Mesenchymal stem cell (in vitro differentiated cells and primary cell): ENCODE measurements around the gene IPP.

Experiments
- DNase-seq: peaks from one replicate; pipeline ENCODE4 v3.0.0-alpha.2; 2013
- H2AFZ ChIP-seq: one replicate; pipeline ENCODE4 v1.6.1; 2013; ENCODE audit warnings: low read depth, mild to moderate bottlenecking, control low read depth, inconsistent platforms, low read length, moderate library complexity
- H2AK5ac ChIP-seq: 2 replicates; pipeline ENCODE4 v1.6.1; 2013; ENCODE audit warnings: low read length, moderate library complexity, mild to moderate bottlenecking, inconsistent platforms; ENCODE audit not compliant: severe bottlenecking
- H2BK120ac ChIP-seq: one replicate; pipeline ENCODE4 v1.6.1; 2013; ENCODE audit warnings: low read depth, mild to moderate bottlenecking, inconsistent platforms, low read length, moderate library complexity
- H2BK12ac ChIP-seq, 2 experiments: one replicate each; pipeline ENCODE4 v1.6.1; 2013; ENCODE audit warnings: inconsistent platforms in 2 of 2, low read length in 2 of 2, mild to moderate bottlenecking in 2 of 2, moderate library complexity in 2 of 2, control low read depth in 1 of 2
- H2BK15ac ChIP-seq: one replicate; pipeline ENCODE4 v1.6.1; 2013; ENCODE audit warnings: mild to moderate bottlenecking, low read depth, inconsistent platforms; ENCODE audit not compliant: poor library complexity, severe bottlenecking
- H2BK5ac ChIP-seq: 2 replicates; pipeline ENCODE4 v1.6.1; 2013; ENCODE audit warnings: low read depth, mild to moderate bottlenecking, low read length, control low read depth, inconsistent platforms; ENCODE audit not compliant: poor library complexity, severe bottlenecking
- H3K14ac ChIP-seq, 2 experiments: one replicate each; pipeline ENCODE4 v1.6.1; 2013; ENCODE audit warnings: inconsistent platforms in 2 of 2, low read length in 2 of 2, control low read depth in 1 of 2, mild to moderate bottlenecking in 1 of 2, moderate library complexity in 1 of 2
- H3K18ac ChIP-seq, 2 experiments: one replicate each; pipeline ENCODE4 v1.6.1; 2013; ENCODE audit warnings: inconsistent platforms in 2 of 2, low read length in 2 of 2, control low read depth in 1 of 2, low read depth in 1 of 2, mild to moderate bottlenecking in 1 of 2
- H3K23ac ChIP-seq, 2 experiments: one replicate each; pipeline ENCODE4 v1.6.1; 2013; ENCODE audit warnings: inconsistent platforms in 2 of 2, low read length in 2 of 2, mild to moderate bottlenecking in 2 of 2, moderate library complexity in 2 of 2, control low read depth in 1 of 2
- H3K27ac ChIP-seq: 2 replicates; pipeline ENCODE4 v1.5.1; 2013; ENCODE audit warnings: mild to moderate bottlenecking, moderate library complexity, low read length, control low read depth, inconsistent platforms; ENCODE audit not compliant: poor library complexity, severe bottlenecking
- H3K27me3 ChIP-seq, 2 experiments: 2 replicates each; pipeline versions ENCODE4 v1.6.1 to v1.7.0; 2013; ENCODE audit warnings: low read length in 2 of 2, mild to moderate bottlenecking in 2 of 2, moderate library complexity in 2 of 2, control low read depth in 1 of 2, inconsistent platforms in 1 of 2; ENCODE audit not compliant: control insufficient read depth in 1 of 2, insufficient read depth in 1 of 2
- H3K36me3 ChIP-seq, 2 experiments: 2 replicates each; pipeline versions ENCODE4 v1.6.1 to v1.7.0; 2013; ENCODE audit warnings: low read length in 2 of 2, control low read depth in 1 of 2, inconsistent platforms in 1 of 2, low read depth in 1 of 2, mild to moderate bottlenecking in 1 of 2; ENCODE audit not compliant: insufficient read depth in 2 of 2, control insufficient read depth in 1 of 2
- H3K4ac ChIP-seq, 2 experiments: one replicate each; pipeline ENCODE4 v1.6.1; 2013; ENCODE audit warnings: inconsistent platforms in 2 of 2, low read length in 2 of 2, mild to moderate bottlenecking in 2 of 2, moderate library complexity in 2 of 2, control low read depth in 1 of 2, low read depth in 1 of 2
- H3K4me1 ChIP-seq: 2 replicates; pipeline ENCODE4 v1.6.1; 2013; ENCODE audit warnings: low read depth, low read length, control low read depth; ENCODE audit not compliant: control insufficient read depth, insufficient read depth
- H3K4me2 ChIP-seq: 2 replicates; pipeline ENCODE4 v1.6.1; 2013; ENCODE audit warnings: low read length, mild to moderate bottlenecking, inconsistent platforms; ENCODE audit not compliant: poor library complexity, severe bottlenecking
- H3K4me3 ChIP-seq, 2 experiments: 2 replicates each; pipeline versions ENCODE4 v1.5.1 to v1.7.0; 2013; ENCODE audit warnings: low read length in 2 of 2, mild to moderate bottlenecking in 2 of 2, control low read depth in 1 of 2, low read depth in 1 of 2; ENCODE audit not compliant: insufficient read depth in 1 of 2
- H3K79me1 ChIP-seq: replicated peaks from 2 replicates; pipeline ENCODE4 v1.6.1; 2013; ENCODE audit warnings: mild to moderate bottlenecking, control low read depth, low read length, inconsistent platforms; ENCODE audit not compliant: poor library complexity, severe bottlenecking
- H3K9ac ChIP-seq: 2 replicates; pipeline ENCODE4 v1.7.0; 2013; ENCODE audit warnings: mild to moderate bottlenecking, low read length, moderate library complexity
- H3K9me3 ChIP-seq: 2 replicates; pipeline ENCODE4 v1.7.0; 2013; ENCODE audit warnings: mild to moderate bottlenecking, low read length; ENCODE audit not compliant: control insufficient read depth
- H4K8ac ChIP-seq: one replicate; pipeline ENCODE4 v1.6.1; 2013; ENCODE audit warnings: inconsistent platforms, mild to moderate bottlenecking, low read length, moderate library complexity
- H4K91ac ChIP-seq: one replicate; pipeline ENCODE4 v1.6.1; 2013; ENCODE audit warnings: mild to moderate bottlenecking, low read length, inconsistent platforms
- WGBS: methylation state at CpG from one replicate; pipeline ENCODE4 v1.1.7; 2013; ENCODE audit warnings: mixed read lengths; 5-methylcytosine and 5-hydroxymethylcytosine counted together

IPP gene

GRCh38 chr1:45775794-45776193 lies 25.3 kb upstream of the IPP start:
- no peaks in the 10 kb centered on the region for H3K79me1 ChIP-seq
- H3K36me3 ChIP-seq, result no peaks in the 10 kb centered on the region
- WGBS, result 100% methylated on average over 2 of the region's 3 CpGs
- no peak for DNase-seq
- H2AFZ ChIP-seq, result no peak overlapping the region
- no peak overlapping the region for H4K8ac ChIP-seq
- H3K23ac ChIP-seq, result no peak overlapping the region
- no peak overlapping the region for H2BK5ac ChIP-seq
- H3K18ac ChIP-seq, result no peak overlapping the region
- peaks cover under 1 to 1% of the 10 kb centered on the region in 2 experiments for H3K27me3 ChIP-seq
- no peak overlapping the region for H2AK5ac ChIP-seq
- H3K4me3 ChIP-seq, result no peak overlapping the region
- H3K27ac ChIP-seq, result no peak overlapping the region
- no peak overlapping the region for H3K4me2 ChIP-seq
- H2BK120ac ChIP-seq, result no peak overlapping the region
- H4K91ac ChIP-seq, result no peak overlapping the region
- no peaks in the 10 kb centered on the region for H3K9me3 ChIP-seq
- H3K9ac ChIP-seq, result no peak overlapping the region
- H3K4ac ChIP-seq, result no peak overlapping the region
- H3K14ac ChIP-seq, result no peak overlapping the region
- no peaks in the 10 kb centered on the region for H3K4me1 ChIP-seq
- no peak overlapping the region for H2BK12ac ChIP-seq
- no peak overlapping the region for H2BK15ac ChIP-seq

- Histone ChIP-seq H3K4me2 (no peak overlapping the region), H2BK120ac (no peak overlapping the region), H3K4me1 (peaks cover 5% of the 10 kb centered on the region), H3K4ac (no peak overlapping the region), H2BK15ac (no peak overlapping the region), H4K8ac (no peak overlapping the region), H2BK5ac (no peak overlapping the region), H2AK5ac (no peak overlapping the region), H3K27ac (no peak overlapping the region), H4K91ac (no peak overlapping the region), H3K79me1 (no peaks in the 10 kb centered on the region), H3K14ac (no peak overlapping the region), H3K27me3 (no peaks in the 10 kb centered on the region), H3K23ac (no peak overlapping the region), H2AFZ (no peak overlapping the region), H3K9ac (no peak overlapping the region), H3K4me3 (no peak overlapping the region), H3K9me3 (no peaks in the 10 kb centered on the region), H3K36me3 (no peaks in the 10 kb centered on the region), H2BK12ac (no peak overlapping the region), H3K18ac (no peak overlapping the region)
- no peak for DNase-seq
- 90% methylated on average over 3 of the region's 3 CpGs for WGBS
These were observed 22.5 kb upstream of the IPP start for GRCh38 chr1:45772971-45773370.

GRCh38 chr1:45769261-45769932 lies 18.9 kb upstream of the IPP start:
- WGBS, result 40% methylated on average over 1 of the region's 4 CpGs
- H3K4me3 ChIP-seq, result no peak overlapping the region
- peak; percentile 60 for DNase-seq

GRCh38 chr1:45767035-45767434 lies 16.6 kb upstream of the IPP start:
- H2BK120ac ChIP-seq, result no peak overlapping the region
- no peaks in the 10 kb centered on the region for H3K27me3 ChIP-seq
- WGBS, result 57% methylated on average over 2 of the region's 6 CpGs
- no peak for DNase-seq
- no peaks in the 10 kb centered on the region for H3K36me3 ChIP-seq
- H3K4ac ChIP-seq, result no peak overlapping the region
- no peak overlapping the region for H2BK5ac ChIP-seq
- H2BK15ac ChIP-seq, result no peak overlapping the region
- no peak overlapping the region for H4K91ac ChIP-seq
- H2AK5ac ChIP-seq, result peak overlapping the region; percentile 3
- H3K27ac ChIP-seq, result no peak overlapping the region
- no peaks in the 10 kb centered on the region for H3K9me3 ChIP-seq
- H2AFZ ChIP-seq, result no peak overlapping the region
- no peak overlapping the region for H3K4me2 ChIP-seq
- H4K8ac ChIP-seq, result no peak overlapping the region
- H3K14ac ChIP-seq, result no peak overlapping the region
- peak overlapping the region; percentile 49 for H3K9ac ChIP-seq
- no peak overlapping the region for H3K23ac ChIP-seq
- H3K18ac ChIP-seq, result no peak overlapping the region
- no peak overlapping the region for H3K4me3 ChIP-seq
- peaks cover 9% of the 10 kb centered on the region for H3K4me1 ChIP-seq
- H2BK12ac ChIP-seq, result no peak overlapping the region
- H3K79me1 ChIP-seq, result no peaks in the 10 kb centered on the region

More at GRCh38 chr1:45769261-45769932, 18.9 kb upstream of the IPP start:
- Histone ChIP-seq H3K9ac (peak overlapping the region; percentile 45), H2BK120ac (no peak overlapping the region), H3K4ac (no peak overlapping the region), H4K91ac (no peak overlapping the region), H2BK12ac (no peak overlapping the region), H3K23ac (no peak overlapping the region), H3K36me3 (no peaks in the 10 kb centered on the region), H3K14ac (no peak overlapping the region), H2BK5ac (no peak overlapping the region), H3K79me1 (no peaks in the 10 kb centered on the region), H2BK15ac (no peak overlapping the region), H2AFZ (peak overlapping the region; percentile 15), H3K9me3 (no peaks in the 10 kb centered on the region), H2AK5ac (no peak overlapping the region), H3K27me3 (no peaks in the 10 kb centered on the region), H3K4me2 (no peak overlapping the region), H3K27ac (peak overlapping the region; percentile 63), H3K18ac (no peak overlapping the region), H3K4me1 (peaks cover 9% of the 10 kb centered on the region), H4K8ac (no peak overlapping the region)
